Measurements from ENCODE around the gene CRISPLD2. TPM values are rescaled to one million over a fixed set of nuclear protein-coding genes. Genes with fewer than 3 reads are reported as not detected.
"Not testable (repeated sequence)": the region's sequence is repeated elsewhere in the genome, so short reads cannot be mapped to it uniquely, and the experiment has no call there.

The CRISPLD2 gene
- total and polyA plus RNA-seq, 10 of the 15 experiments (the other 5 are each of a cell fraction or from before 2014, with no cell fraction given) = 0.03 to 0.30 (median 0.08) TPM; not detected in 5

- 12% methylated on average over 3 of the region's 3 CpGs for WGBS (ENCODE audit: insufficient coverage, insufficient replicate concordance, low lambda C conversion rate, missing lambda C conversion rate)
- RAD21 ChIA-PET (ENCODE audit: unreplicated experiment) = not testable (repeated sequence)
These were observed 36.4 kb downstream of the CRISPLD2 start for GRCh38 chr16:84856203-84856581.

DNA sequence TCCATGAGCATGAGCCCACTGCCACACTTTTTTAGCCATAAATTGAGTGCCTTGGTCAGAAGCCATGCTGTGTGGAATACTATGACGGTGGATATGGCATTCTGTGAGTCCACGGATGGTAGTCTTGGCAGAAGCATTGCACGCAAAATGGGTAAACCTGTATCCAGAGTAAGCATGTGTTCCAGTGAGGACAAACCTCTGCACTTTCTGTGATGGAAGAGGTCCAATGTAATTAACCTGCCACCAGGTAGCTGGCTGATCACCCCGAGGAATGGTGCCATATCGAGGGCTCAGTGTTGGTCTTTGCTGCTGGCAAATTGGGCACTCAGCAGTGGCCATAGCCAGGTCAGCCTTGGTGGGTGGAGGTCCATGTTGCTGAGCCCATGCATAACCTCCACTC, 37.0 kb downstream of the CRISPLD2 start:
- RAD21 ChIA-PET (ENCODE audit: unreplicated experiment); POLR2A ChIA-PET; intact Hi-C loops (cut with micrococcal nuclease; ENCODE audit: unreplicated experiment); H2AFZ ChIP-seq (ENCODE audit: control insufficient read depth, low read depth, low read length); in situ Hi-C loops (cut with MboI); H3K36me3 ChIP-seq (ENCODE audit: control insufficient read depth in 2 of 2, insufficient read depth in 2 of 2, low read length in 1 of 2); ATAC-seq; H3K27ac ChIP-seq (ENCODE audit: control insufficient read depth, insufficient read depth); H3K27me3 ChIP-seq (replicated peaks in 1 of 2; ENCODE audit: control insufficient read depth in 2 of 2, insufficient read depth in 2 of 2, low read length in 1 of 2); BruUV-seq (replicated peaks); H3K4me3 ChIP-seq; H3K9me3 ChIP-seq (replicated peaks; ENCODE audit: control insufficient read depth, insufficient read depth, low read length); DNase-seq (ENCODE audit: low read depth, low spot score); H3K4me2 ChIP-seq (ENCODE audit: control insufficient read depth, insufficient read depth); H3K4me1 ChIP-seq (ENCODE audit: control insufficient read depth, insufficient read depth, low read length); H4K20me1 ChIP-seq (ENCODE audit: control insufficient read depth, insufficient read depth); FAIRE-seq; H3K79me2 ChIP-seq (ENCODE audit: control insufficient read depth, insufficient read depth, low read length); CTCF ChIA-PET; H3K9ac ChIP-seq (ENCODE audit: control insufficient read depth, insufficient read depth, low read length): not testable (repeated sequence)
- 43% methylated on average over 5 of the region's 5 CpGs for WGBS (ENCODE audit: insufficient coverage, insufficient replicate concordance, low lambda C conversion rate, missing lambda C conversion rate)
- SMC1A ChIA-PET (ENCODE audit: uncharacterized antibody, unreplicated experiment) = interaction anchor here (1.6 kb wide), 1 partner anchor 15 kb away, joined by 3 read pairs; no protein-coding TSS in a partner anchor

More at GRCh38 chr16:84856203-84856581, 36.4 kb downstream of the CRISPLD2 start:
- ATAC-seq; H4K20me1 ChIP-seq (ENCODE audit: control insufficient read depth, insufficient read depth); FAIRE-seq; H3K9ac ChIP-seq (ENCODE audit: control insufficient read depth, insufficient read depth, low read length); CTCF ChIA-PET; in situ Hi-C loops (cut with MboI); H3K4me2 ChIP-seq (ENCODE audit: control insufficient read depth, insufficient read depth); H2AFZ ChIP-seq (ENCODE audit: control insufficient read depth, low read depth, low read length); POLR2A ChIA-PET; intact Hi-C loops (cut with micrococcal nuclease; ENCODE audit: unreplicated experiment); H3K4me1 ChIP-seq (ENCODE audit: control insufficient read depth, insufficient read depth, low read length); H3K36me3 ChIP-seq (ENCODE audit: control insufficient read depth in 2 of 2, insufficient read depth in 2 of 2, low read length in 1 of 2); H3K79me2 ChIP-seq (ENCODE audit: control insufficient read depth, insufficient read depth, low read length); DNase-seq (ENCODE audit: low read depth, low spot score); H3K27ac ChIP-seq (ENCODE audit: control insufficient read depth, insufficient read depth); H3K9me3 ChIP-seq (replicated peaks; ENCODE audit: control insufficient read depth, insufficient read depth, low read length); H3K27me3 ChIP-seq (replicated peaks in 1 of 2; ENCODE audit: control insufficient read depth in 2 of 2, insufficient read depth in 2 of 2, low read length in 1 of 2); H3K4me3 ChIP-seq; BruUV-seq (replicated peaks); SMC1A ChIA-PET (ENCODE audit: uncharacterized antibody, unreplicated experiment): not testable (repeated sequence)

- 33% methylated on average over 2 of the region's 2 CpGs for WGBS (ENCODE audit: insufficient coverage, insufficient replicate concordance, low lambda C conversion rate, missing lambda C conversion rate)
These were observed 39.9 kb downstream of the CRISPLD2 start for GRCh38 chr16:84859681-84860080.

More at GRCh38 chr16:84859681-84860080, 39.9 kb downstream of the CRISPLD2 start:
- DNase-seq (ENCODE audit: low read depth, low spot score) = no peak
- Histone ChIP-seq H3K27ac (ENCODE audit: control insufficient read depth, insufficient read depth) (no peak overlapping the region), H3K9me3 (replicated peaks; ENCODE audit: control insufficient read depth, insufficient read depth, low read length) (peaks cover 1% of the 10 kb centered on the region; the same call in 1 of the 3 replicates), H3K36me3 (ENCODE audit: control insufficient read depth in 2 of 2, insufficient read depth in 2 of 2, low read length in 1 of 2) (no peaks in the 10 kb centered on the region), H3K4me2 (ENCODE audit: control insufficient read depth, insufficient read depth) (no peak overlapping the region), H2AFZ (ENCODE audit: control insufficient read depth, low read depth, low read length) (no peak overlapping the region), H3K4me1 (ENCODE audit: control insufficient read depth, insufficient read depth, low read length) (no peaks in the 10 kb centered on the region), H4K20me1 (ENCODE audit: control insufficient read depth, insufficient read depth) (no peaks in the 10 kb centered on the region), H3K4me3 (no peak overlapping the region), H3K27me3 (replicated peaks in 1 of 2; ENCODE audit: control insufficient read depth in 2 of 2, insufficient read depth in 2 of 2, low read length in 1 of 2) (peaks cover 0 to under 1% of the 10 kb centered on the region in 2 experiments; a peak in 1 of 4 replicates), H3K79me2 (ENCODE audit: control insufficient read depth, insufficient read depth, low read length) (no peaks in the 10 kb centered on the region), H3K9ac (ENCODE audit: control insufficient read depth, insufficient read depth, low read length) (no peak overlapping the region)
- ATAC-seq = no peak
- FAIRE-seq = no peak
- TF ChIP-seq KLF5 (IDR thresholded peaks at IDR 0.05; ENCODE audit: partially characterized antibody) = no peak
- TF ChIP-seq, protein P1, sequence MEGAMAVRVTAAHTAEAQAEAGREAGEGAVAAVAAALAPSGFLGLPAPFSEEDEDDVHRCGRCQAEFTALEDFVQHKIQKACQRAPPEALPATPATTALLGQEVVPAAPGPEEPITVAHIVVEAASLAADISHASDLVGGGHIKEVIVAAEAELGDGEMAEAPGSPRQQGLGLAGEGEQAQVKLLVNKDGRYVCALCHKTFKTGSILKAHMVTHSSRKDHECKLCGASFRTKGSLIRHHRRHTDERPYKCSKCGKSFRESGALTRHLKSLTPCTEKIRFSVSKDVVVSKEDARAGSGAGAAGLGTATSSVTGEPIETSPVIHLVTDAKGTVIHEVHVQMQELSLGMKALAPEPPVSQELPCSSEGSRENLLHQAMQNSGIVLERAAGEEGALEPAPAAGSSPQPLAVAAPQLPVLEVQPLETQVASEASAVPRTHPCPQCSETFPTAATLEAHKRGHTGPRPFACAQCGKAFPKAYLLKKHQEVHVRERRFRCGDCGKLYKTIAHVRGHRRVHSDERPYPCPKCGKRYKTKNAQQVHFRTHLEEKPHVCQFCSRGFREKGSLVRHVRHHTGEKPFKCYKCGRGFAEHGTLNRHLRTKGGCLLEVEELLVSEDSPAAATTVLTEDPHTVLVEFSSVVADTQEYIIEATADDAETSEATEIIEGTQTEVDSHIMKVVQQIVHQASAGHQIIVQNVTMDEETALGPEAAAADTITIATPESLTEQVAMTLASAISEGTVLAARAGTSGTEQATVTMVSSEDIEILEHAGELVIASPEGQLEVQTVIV (IDR thresholded peaks at IDR 0.05; ENCODE audit: borderline replicate concordance, partially characterized antibody) = no peak
- TF ChIP-seq RUNX3 (IDR thresholded peaks at IDR 0.05; ENCODE audit: low read length) = no peak
- no peak for TF ChIP-seq NFYB (IDR thresholded peaks at IDR 0.05; ENCODE audit: insufficient read depth, low read depth, low read length)
- no peak for TF ChIP-seq KDM1A (IDR thresholded peaks at IDR 0.05; ENCODE audit: borderline replicate concordance)
- TF ChIP-seq SIX5 (IDR thresholded peaks at IDR 0.05; ENCODE audit: low read depth, low read length, severe bottlenecking) = no peak
- no peak for TF ChIP-seq RFX5 (IDR thresholded peaks at IDR 0.05; ENCODE audit: low read depth, low read length)
- ChIA-PET RAD21 (ENCODE audit: unreplicated experiment) (no interaction called here), CTCF (no interaction called here), SMC1A (ENCODE audit: uncharacterized antibody, unreplicated experiment) (no interaction called here), POLR2A (no interaction called here)
- no TSS peak for BruUV-seq (replicated peaks)
- intact Hi-C loops (cut with micrococcal nuclease; ENCODE audit: unreplicated experiment) = no loop called here
- in situ Hi-C loops (cut with MboI) = no loop called here

All from GM12878 (cell line).